Fibroblast of skin of right biceps (primary cell): Measurements from ENCODE around the gene KCNIP3.

Experiments
- DNase-seq: peaks from one replicate; pipeline ENCODE4 v3.0.0-alpha.2; 2013

Gene KCNIP3

DNA sequence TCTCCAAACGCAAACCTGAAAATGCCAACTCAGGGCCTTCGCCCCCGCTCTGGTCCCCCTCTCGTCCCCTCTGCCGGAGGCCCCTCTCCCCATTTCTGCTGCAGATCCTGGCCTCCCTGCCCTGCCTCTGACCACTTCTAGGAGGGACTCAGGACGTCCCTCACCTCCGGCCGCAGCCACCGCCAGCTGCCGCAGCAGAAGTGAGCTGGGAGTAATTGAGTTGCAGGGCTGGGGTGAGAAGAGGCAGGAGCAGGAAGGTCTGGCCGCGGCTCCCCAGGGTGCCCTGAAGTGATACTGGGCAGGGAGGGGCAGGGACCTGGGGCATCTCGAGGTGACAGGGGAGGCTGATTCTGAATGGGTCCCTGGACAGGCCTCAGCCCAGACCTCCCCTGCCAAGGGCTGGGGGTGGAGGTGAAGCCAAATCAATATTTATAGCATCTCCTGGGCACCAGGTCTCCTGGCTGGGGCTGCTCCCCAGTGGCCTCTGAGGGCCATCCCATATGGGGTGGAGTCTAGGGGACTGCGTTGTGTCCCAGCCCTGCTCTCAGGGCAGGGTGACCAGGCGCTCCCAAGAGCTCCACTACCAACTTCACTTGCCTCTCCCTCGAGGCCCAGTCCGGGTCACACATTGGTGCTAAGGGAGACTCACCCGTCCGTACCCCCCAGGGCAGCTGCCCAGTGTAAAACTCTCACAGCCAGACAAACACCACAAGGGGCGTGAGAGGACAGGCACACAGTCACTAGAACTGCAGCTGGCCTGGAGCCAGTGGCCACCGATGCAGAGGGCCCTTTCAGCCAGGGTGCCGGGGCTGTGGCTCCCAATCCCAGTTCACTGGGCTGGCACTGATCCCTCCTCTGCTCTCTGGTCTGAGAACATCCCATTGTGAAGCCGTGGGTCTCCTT is 33.0 kb downstream of the KCNIP3 start:
- DNase-seq = no peak

DNA sequence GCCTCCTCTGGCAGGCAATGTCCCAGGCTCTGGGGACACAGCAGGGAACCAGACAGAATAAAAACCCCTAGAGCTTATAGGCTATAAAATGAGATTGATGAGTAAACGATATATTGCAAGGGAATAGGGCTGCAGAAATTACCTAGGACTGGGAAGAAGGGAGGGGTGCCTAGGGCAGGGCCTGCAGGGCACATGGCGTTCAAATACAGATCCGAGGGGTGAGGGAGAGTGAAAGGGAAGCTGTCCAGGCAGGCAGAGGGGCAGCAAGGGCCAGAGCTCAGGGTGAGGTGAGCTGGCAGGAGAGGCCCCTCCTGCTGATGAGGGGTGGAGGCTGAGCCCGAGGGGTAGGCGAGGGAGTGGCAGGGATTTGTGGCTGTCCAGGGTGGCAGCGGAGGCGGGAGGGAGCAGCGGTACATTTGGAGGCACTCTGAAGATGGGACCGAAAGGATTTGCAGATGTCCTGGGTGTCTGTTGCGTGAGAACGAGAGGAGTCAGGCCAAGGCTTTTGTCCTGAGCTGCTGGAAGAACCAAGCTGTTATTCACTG is 33.7 kb downstream of the KCNIP3 start:
- DNase-seq = no peak

- no peak for DNase-seq
Observed at GRCh38 chr2:95331606-95332005, 34.5 kb downstream of the KCNIP3 start.

DNA sequence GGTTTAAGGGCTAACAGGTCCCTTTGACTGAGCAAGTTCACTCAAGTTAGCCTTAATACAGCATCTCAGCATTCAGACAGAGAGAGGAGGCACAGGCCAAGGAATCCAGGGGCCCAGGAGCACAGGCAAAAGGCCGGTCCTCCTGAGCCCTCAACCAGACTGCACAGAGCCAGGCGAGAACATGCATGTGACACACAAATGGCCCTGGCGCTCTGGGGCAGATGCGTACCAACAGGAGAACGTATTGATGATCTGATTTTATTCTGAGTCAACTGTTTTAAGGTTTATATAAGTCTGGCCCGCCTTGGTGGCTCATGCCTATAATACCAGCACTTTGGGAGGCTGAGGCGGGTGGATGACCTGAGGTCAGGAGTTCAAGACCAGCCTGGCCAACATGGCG is 34.9 kb downstream of the KCNIP3 start:
- no peak for DNase-seq

GRCh38 chr2:95333056-95333455 is 35.9 kb downstream of the KCNIP3 start:
- DNase-seq = no peak

DNA sequence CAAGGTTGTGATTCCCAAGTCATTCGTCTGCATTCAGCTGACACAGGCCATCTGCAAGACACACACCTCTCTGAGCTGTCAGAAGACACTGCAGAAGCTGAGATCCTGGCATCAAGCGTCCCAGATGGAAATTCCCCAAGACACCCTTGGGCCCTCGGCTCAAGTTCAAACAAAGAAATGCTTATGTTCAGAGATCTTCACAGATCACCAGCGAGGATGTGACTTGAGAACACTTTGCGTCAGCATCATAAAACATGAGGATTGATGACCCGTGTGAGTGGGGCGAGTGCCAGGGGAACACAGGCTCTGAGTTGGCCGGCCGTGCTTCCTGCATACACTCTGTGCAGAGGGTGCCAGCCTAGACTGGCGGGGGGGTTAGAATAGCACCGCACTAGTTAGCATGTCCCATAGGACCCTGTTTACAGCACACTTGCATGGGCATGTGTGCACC is 36.8 kb downstream of the KCNIP3 start:
- DNase-seq = peak; percentile 91

DNA sequence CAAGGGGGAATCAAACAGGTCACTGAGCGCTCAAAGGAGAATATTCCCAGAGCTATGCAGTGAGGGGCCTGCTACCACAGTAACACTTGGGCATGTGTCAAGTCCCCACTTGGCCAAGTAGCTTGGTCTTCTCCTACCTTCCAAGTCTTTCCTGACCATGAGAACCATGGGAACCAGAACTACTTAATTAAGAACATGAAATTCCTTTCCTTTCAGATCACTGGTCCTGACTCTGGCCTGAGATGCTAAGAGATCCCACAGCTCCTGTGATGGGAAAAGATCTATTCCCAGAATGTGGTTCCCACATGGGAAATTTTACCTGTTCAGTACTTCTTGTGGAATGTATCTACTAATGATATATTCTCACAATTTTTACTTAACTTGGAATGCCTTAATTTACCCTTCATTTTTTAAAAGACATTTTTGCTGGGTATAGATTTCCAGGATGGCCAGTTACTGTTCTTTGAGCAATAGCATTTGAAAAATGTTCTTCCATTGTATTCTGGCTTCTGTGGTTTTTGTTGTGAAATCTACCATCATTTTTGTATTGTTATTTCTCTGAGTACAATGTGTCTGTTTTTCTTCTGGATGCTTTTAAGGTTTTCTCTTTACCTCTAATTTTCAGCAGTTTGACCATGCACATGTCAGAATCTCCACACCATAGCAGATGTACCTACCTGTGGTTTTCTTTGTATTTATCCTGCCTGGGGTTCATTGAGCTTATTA is 37.9 kb downstream of the KCNIP3 start:
- DNase-seq = peak; percentile 38

DNA sequence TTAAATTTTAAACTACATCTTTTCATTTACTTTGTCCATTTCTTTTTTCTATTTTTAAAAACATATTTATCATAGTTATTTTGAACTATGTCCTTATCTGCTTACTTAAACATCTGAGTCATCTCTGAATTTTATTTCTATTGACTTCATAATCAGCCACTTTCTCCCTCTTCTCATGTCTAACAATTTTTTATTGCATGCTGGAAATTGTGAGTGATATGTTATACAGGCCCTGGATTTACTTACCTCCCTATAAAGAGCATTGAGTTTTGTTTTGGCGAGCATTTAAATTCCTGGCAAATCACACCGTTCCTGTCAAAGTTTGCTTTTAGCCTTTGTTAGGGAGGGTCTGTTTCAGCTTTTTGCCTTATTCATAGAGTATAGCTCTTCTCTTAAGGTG is 39.3 kb downstream of the KCNIP3 start:
- no peak for DNase-seq

- no peak for DNase-seq
Observed at GRCh38 chr2:95337829-95338228, 40.7 kb downstream of the KCNIP3 start.

DNA sequence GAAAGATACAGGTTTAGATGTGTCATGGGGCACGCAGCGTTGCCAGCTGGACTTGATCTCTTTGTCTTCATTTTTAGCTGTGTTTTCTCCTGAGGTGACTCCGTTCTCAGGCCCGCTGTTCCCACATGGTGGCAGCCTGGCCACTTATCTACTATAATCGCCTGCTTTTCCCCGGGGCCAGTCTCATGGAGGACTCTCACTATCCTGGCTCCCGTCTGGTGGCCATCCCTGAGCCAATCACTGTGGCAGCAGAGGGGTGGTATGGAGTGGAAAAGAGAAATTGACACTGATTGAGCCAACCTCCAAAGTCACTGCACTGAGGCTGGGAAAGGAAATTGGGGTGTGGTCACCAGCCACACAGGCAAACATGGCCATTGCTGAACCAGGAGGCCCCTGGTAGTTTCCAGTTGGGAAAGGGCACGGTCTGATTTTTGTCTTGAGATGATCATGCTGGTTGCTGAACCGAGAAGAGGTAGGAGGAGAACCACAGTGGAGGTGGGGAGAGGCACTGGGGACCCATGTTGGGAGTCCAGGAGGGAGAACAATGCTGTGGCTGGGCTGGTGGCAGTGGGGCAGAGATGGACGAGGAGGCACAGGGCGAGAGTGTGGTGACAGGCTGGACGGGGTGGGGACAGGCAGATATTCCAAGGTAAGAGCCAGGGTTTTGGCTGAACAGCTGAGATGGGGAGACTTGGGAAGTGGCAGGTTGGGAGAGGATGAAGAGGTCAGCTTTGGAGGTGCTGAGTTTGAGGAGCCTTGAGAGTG is 45.6 kb downstream of the KCNIP3 start:
- DNase-seq = no peak

DNA sequence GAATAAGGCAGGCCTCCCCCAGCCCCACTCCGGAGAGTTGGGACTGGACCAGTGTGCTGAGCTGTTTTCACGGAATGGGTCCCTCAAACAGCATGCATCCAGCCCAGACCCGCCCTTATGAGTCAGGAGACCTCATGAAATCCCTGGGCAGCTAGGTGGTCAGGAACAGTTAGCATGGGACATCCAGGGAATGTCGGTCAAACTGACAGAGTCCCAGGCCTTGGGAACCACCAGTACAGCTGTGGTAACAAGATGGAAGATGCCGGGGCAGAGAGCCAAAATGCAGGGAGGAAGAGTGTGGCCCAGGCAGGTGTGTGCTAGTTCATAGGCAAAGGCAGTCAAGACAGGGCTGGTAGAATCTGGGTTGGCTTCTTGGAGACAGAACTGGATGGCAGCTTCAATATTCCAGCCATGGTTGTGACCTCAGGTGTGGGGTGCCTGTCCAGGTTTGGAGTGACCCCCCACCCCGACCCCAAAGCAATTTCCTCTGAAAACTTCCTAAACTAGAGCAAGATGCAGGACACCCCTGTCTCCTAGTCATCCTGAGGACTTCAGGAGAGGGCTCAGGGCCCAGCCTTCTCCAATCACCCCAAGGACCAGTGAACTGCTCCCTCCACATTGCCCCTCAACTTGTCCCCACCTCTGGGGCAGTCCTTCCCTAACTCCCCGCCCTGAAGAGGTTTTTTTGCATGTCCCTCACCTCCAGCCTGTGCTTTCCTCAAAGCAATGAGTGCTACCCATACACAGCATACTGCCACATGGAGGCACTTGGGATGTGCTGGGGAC is 46.5 kb downstream of the KCNIP3 start:
- DNase-seq = no peak

DNA sequence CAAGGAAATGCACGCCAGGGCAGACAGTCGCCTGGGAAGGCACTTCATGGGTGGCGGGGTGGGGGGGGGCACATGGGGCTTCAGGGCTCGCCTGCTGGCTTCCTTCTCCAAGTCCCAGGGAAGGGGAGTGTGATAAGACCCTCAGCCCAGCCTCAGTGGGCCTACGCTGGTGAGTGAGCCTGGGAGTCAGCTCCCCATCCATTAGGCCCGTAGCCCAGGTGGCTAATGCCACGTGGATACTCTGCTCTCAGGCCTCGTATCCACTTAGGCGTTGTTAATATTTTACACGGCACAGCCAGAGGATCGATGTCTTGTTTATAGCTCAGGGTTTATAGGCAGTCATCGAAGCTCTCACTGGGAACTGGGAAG is 47.1 kb downstream of the KCNIP3 start:
- no peak for DNase-seq

GRCh38 chr2:95344656-95345055 is 47.5 kb downstream of the KCNIP3 start:
- no peak for DNase-seq

DNA sequence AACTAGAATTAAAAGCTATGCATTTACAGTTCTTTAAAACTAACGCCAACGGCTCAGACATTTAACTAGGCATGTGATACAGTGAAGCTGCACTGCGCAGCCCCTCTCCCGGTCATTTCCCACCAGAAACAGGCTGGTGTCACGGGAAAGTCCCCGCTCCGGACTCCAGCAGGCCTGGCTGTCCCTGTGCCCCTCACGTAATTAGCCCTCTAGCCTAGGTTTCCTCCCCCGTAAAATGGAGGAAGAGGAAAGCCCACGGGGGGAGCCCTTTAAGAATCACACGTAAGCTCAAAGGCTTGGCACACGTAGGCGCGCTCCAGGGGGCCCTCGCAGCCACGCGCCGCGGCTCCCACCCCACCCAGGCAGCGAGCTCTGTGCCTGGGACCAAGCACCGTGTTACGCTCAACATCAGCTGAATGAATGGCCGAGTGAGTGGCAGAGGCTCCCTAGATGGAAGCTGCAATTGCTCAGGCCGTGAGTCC is 48.0 kb downstream of the KCNIP3 start:
- DNase-seq = no peak

GRCh38 chr2:95345563-95346230 is 48.5 kb downstream of the KCNIP3 start:
- DNase-seq = peak; percentile 80

GRCh38 chr2:95346231-95346737 is 49.1 kb downstream of the KCNIP3 start:
- DNase-seq = peak; percentile 75

DNA sequence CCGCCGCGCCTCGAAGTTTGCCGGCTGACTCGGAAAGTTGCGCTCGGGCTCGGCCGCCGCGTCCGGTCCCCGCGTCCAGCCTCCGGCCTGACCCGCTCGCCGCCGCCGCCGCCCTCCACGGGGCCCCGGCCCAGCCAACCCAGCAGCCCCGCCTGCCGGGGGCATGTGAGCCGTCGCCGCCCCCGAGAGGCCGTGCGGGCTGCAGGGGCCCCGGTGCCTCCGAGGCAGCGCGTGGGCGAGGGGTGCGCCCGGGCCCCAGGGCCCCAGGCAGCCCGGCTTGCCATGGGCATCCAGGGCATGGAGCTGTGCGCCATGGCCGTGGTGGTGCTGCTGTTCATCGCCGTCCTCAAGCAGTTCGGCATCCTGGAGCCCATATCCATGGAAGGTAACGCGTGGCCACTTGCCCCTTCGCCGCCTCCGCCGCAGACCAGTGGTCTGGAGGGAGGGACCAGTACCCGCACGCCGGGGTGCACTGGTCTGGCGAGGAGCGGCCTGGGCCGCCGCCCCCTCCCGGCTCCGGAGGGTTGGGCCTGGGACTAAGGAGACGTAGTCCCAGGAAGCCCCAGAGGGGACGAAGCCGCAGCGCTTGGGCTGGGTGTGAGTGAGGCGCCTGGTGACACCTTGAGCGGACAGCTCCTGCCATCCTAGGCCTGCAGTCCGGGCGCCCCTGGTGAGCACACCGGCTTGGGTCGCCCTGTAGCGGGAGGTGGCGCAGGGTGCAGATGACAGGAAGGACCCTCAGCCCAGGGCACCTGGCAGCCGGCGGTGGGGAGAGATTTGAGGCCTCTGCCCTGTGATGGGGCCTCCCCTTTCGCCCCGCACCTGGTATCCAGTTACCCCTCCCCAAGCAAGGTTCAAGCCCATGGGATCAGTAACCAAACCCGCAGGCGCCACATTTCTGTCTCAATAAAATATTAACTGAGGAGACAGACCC is 49.9 kb downstream of the KCNIP3 start:
- DNase-seq = peak; percentile 10

DNA sequence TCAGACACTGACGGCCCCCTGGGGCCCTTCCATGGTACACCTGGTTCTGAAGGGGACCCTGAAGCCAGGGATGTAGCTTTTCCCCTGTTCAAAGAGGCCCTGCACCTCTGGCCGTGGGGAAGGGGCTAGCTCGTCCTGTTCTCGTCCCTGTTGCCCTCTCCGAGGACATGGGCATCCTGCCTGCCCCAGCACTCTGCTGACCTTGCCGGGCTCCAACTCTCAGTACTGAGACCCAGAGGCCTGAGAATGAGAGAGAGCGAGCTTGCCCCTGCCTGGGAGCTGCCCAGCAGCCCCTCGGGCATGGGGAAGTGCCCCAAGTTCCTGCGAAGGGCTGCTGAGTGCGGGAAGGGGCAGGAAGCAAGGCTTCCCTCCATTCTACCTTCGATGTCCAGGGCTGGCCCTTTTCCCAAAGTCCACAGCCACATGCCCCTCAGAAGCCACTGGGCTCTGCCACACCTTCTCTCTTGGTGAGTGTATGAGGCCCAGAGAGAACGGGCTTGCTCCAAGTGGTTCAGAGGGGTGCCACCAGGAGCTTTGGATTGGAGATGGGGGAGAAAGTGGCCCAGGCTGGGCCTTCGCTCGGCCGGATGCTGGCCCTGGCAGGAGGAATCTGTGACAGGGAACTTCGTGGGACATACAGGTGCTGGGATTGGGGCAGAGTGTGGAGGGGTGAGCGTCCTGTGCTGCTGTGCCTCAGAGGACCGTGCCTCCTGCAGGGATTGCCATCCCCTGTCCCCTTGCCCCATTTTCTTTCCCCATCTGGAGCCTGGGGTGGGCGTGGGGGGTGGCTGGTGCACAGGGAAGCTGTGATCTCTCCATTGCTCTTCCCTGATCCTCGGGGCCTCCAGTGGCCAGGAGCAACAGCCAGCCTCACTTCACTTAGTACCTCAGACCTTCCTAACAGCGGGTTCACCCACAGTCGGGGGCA is 50.8 kb downstream of the KCNIP3 start:
- no peak for DNase-seq
